KG1 (cell line): ENCODE results near the gene APLP2.
A peak's percentile ranks its signal among the peaks of the same experiment; 100 is the strongest.
"Not testable (repeated sequence)": the region's sequence is repeated elsewhere in the genome, so short reads cannot be mapped to it uniquely, and the experiment has no call there.

ENCODE experiments used
- DNase-seq: peaks from one replicate; lab custom pipeline; 2025; lab: John Stamatoyannopoulos, UW

The APLP2 gene

DNA sequence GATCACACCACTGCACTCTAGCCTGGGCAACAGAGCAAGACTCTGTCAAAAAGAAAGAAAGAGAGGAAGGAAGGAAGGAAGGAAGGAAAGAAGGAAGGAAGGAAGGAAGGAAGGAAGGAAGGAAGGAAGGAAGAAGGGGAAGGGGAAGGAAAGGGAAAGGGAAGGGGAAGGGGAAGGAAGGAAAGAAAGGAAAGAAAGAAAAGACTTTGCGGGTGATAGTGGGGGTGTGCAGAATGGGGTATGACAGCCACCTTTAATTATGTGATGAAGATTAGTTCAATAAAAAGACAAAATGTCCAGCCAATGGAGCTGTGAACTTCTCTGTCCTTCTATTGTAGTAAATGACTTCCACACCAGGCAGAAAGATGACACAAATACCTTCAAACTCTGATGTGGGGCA, 8.7 kb upstream of the APLP2 start:
- no peak for DNase-seq

GRCh38 chr11:130062026-130062425, 7.7 kb upstream of the APLP2 start:
- no peak for DNase-seq

- no peak for DNase-seq
Measured at GRCh38 chr11:130063451-130063850, 6.2 kb upstream of the APLP2 start.

- DNase-seq: no peak
Measured at GRCh38 chr11:130064596-130064995, 5.1 kb upstream of the APLP2 start.

DNA sequence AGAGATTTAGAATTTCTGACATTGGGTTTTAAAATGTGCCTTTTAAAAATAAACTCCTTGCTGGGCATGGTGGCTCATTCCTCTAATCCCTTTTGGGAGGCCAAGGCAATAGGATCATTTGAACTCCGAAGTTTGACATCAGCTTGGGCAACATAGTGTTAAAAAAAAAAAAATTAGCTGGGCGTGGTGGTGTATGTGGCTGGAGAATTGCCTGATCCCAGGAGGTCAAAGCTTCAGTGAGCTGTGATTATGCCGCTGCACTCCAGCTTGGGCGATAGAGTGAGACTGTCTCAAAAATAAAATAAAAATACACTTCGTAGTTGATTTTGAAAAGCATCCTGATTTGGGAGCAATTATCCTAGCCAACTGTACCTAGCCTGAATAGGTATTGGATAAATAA, 3.4 kb upstream of the APLP2 start:
- DNase-seq: no peak

GRCh38 chr11:130068546-130068985, 1.1 kb upstream of the APLP2 start:
- DNase-seq: no peak

DNA sequence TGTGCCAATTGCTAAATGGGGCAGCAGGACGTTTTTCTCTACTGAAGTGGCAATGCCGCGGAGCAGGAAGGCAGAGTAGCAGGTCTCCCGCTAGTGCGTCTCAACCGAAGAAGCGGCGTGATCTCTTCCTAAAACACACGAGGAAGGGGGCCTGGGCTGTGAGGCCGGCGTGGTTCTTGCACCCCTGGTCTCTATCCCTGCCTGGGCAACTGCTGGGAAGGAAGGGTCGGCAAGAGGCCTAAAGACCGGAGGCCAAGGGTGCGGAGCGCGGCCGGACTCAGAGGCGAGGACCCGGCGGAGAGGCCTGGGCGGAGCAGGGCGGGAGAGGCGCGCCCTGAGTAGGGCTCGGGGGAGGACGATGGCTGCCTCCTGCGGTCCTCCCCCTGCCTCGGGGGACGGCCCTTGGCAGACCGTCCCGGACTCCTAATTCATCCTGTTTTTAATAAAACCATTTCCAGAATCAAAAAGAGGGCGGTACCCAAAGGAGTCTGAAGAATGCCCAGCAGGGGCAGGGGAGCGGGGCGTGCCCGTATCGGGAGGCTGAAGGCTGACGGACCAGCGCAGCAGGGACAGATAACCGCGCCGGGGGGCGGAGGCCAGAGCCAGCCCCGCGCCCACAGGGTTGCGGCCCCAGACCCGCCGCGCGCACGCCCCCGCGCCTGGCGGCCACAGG, 572 bp upstream of the APLP2 start:
- DNase-seq: peak; percentile 91

DNA sequence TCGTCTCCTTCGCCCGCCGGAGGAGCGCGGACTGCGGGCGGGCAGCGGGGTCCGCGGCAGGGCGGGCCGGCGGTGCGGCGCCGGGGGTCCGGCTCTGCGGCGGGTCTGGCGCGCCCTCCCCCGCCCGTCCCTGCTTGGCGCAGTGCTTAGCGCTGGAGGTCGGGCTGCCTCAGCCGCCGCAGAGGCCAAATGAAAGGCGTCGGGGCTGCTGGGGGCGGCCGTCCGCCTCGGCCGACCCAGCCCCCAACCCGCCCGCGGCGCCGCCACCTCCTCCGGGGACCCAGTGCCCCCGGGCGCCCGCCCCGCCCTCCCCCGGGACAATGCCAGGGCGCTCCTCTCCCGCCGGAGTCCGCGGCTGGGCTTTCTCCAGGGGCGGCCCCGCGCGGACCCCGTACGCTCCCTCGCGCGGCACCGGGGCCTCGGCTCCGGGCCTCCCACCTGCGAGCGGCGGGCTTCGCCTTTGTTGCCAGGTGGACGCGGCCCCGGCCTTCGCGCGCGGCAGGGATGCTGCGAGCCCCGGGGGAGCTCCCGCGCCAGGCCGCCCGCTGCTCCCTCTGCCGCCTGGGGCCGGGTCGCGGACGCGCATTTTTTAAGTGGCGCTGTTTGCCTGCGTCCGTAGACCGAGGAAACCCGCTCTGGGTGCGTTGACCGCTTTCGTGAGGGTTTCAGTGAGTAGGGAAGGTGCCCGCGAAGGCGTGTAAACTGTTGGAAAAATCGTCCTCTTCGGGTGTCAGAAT, 583 bp downstream of the APLP2 start:
- DNase-seq: no peak

DNA sequence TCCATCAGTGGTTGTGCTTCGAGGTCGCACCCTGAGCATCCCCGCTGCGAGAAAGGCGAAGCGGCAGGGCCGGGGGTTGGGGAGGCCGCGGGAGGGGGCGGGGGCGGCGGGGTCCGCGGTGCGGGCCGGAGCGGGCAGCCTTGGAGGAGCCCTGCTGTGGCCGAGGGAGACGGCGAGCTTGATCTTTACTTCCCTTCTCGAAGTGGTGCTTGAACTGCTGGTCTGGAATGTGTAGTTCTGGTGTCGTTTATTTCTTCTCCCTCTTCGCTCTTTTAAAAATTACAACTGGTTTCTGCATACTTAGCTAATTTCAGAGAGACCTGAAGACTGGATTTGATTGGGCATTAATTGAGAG, 1.1 kb downstream of the APLP2 start:
- DNase-seq: no peak

GRCh38 chr11:130071211-130071712, 1.6 kb downstream of the APLP2 start:
- peak; percentile 74 for DNase-seq

GRCh38 chr11:130074736-130075135, 5.0 kb downstream of the APLP2 start:
- DNase-seq: no peak

- DNase-seq: no peak
Measured at GRCh38 chr11:130076778-130077481, 7.2 kb downstream of the APLP2 start.

DNA sequence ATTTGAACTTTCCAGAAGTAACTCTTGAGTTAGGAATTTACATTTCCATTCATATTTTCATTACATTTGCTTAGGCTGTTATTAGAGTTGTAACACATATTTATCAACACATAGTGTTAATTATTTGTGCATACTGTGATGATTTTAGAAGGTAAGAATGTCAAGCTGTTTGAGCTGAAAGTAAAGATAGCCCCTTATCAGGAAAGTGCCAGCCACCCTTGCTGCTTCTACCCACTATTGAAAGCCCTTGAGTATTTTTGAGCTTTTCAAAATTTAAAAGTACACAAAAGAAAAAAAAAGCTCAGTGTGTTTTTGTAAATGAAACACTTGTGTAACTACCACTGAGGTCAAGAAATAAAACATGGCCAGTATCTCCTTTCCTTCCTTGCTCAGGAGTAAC, 8.0 kb downstream of the APLP2 start:
- no peak for DNase-seq

DNA sequence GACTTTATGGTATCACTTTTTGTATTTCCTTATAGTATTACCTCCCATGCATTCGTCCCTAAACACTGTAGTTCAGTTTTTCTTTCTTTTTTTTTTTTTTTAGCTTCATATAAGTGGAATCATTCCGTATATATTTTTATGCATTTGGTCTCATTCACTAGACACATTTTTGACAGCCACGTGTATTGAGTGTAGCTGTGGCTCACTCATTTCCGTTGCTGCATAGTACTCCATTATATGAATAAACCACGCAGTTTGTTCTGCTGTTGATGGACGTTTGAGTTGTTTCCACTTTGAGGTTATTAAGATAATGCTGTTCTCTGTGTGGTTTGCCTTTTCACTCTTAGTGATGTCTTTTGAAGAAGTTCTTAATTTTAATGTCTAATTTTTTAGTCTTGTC, 8.4 kb downstream of the APLP2 start:
- no peak for DNase-seq

DNA sequence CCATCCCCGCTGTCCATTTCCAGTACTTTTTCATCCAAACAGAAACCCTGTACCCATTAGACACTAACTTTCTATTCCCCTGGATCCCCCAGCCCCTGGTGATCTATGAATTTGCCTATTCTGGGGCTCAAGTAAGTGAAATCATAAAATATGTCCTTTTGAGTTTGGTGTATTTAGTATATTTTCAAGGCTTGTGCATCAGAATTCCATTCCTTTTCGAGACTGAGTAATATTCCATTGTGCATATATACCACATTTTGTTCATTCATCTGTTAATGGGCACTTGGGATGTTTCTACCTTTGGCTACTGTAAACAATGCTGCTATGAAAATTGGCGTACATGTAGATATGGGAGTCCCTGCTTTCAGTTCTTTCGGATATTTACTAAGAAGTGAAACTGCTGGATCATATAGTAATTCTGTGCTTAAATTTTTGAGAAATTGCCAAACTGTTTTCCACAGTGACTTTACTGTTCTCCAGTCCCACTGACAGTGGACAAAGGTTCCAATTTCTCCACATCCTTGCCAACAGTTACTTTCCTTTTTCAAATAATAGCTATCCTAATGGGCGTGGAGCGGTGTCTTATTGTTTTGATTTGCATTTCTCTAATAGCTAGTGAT, 16.1 kb downstream of the APLP2 start:
- no peak for DNase-seq

DNA sequence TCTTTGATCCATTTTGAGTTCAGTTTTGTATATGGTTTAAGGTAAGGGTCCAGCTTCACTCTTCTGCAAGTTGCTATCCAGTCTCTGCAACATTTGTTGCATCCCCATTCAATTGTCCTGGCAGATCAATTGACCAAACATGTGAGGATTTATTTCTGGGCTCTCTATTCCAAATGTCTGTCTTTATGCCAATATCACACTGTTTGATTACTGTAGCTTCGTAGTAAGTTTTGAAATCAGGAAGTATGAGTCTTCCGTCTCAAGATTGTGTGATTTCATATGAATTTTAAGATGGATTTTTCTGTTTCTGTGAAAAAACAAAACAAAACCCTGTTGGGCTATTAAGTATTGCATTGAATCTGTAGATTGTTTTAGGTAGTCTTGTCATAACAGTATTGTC, 17.0 kb downstream of the APLP2 start:
- DNase-seq: no peak

- DNase-seq: no peak
Measured at GRCh38 chr11:130087294-130087926, 17.7 kb downstream of the APLP2 start.

GRCh38 chr11:130088217-130088616, 18.5 kb downstream of the APLP2 start:
- DNase-seq: no peak

- DNase-seq: no peak
Measured at GRCh38 chr11:130088919-130089673, 19.4 kb downstream of the APLP2 start.

- no peak for DNase-seq
Measured at GRCh38 chr11:130089674-130090073, 20.0 kb downstream of the APLP2 start.

- not testable (repeated sequence) for DNase-seq
Measured at GRCh38 chr11:130090517-130090916, 20.8 kb downstream of the APLP2 start.
